OCI-LY3 (cell line): Measurements from ENCODE around the gene STKLD1.
A peak's percentile ranks its signal among the peaks of the same experiment; 100 is the strongest.

Experiments used
- H2AFZ ChIP-seq: fragments of 200-600, 300-600 bp; shearing (Covaris generic); 2 replicates; pipeline ENCODE4 v1.6.0; 2014; ENCODE audit warnings: antibody characterized with exemption, low read depth, low read length
- H3K27ac ChIP-seq: fragments of 200-600, 300-600 bp; sonication (generic); 2 replicates; pipeline ENCODE4 v1.5.1; 2014; ENCODE audit warnings: mild to moderate bottlenecking, low read length, moderate library complexity, mixed read lengths
- H3K27me3 ChIP-seq: fragments of 200-600, 300-600 bp; sonication (generic); 2 replicates; pipeline ENCODE4 v1.6.1; 2014; ENCODE audit warnings: low read depth, low read length, mixed read lengths
- H3K36me3 ChIP-seq: fragments of 200-600, 300-600 bp; sonication (generic); replicated peaks from 2 replicates; pipeline ENCODE3; 2014; ENCODE audit warnings: low read depth, low read length, mixed read lengths
- H3K4me1 ChIP-seq: fragments of 300-600, 200-600 bp; sonication (generic); 2 replicates; pipeline ENCODE4 v1.6.1; 2014; ENCODE audit warnings: low read length, mixed read lengths
- H3K4me2 ChIP-seq: fragments of 200-600, 300-600 bp; sonication (generic); 2 replicates; pipeline ENCODE4 v1.6.1; 2014; ENCODE audit warnings: low read length, mixed read lengths
- H3K4me3 ChIP-seq: fragments of 300-600, 200-600 bp; sonication (generic); 2 replicates; pipeline ENCODE4 v1.5.1; 2014; ENCODE audit warnings: antibody characterized with exemption, mild to moderate bottlenecking, low read length, moderate library complexity
- H3K79me2 ChIP-seq: fragments of 300-600, 200-600 bp; shearing (Covaris generic); 2 replicates; pipeline ENCODE4 v1.6.1; 2014; ENCODE audit warnings: mild to moderate bottlenecking, low read length, mixed read lengths
- H3K9ac ChIP-seq: fragments of 300-600, 200-600 bp; shearing (Covaris generic); 2 replicates; pipeline ENCODE4 v1.6.0; 2014; ENCODE audit warnings: mild to moderate bottlenecking, low read length, moderate library complexity
- H3K9me3 ChIP-seq: fragments of 200-600, 300-600 bp; shearing (Covaris generic); 2 replicates; pipeline ENCODE4 v1.6.1; 2014; ENCODE audit warnings: low read length, mixed read lengths; ENCODE audit not compliant: insufficient read depth
- H4K20me1 ChIP-seq: fragments of 200-600, 300-600 bp; sonication (generic); 2 replicates; pipeline ENCODE4 v1.6.1; 2016; ENCODE audit warnings: low read length, mixed read lengths; ENCODE audit not compliant: insufficient read depth
- CTCF ChIP-seq: fragments of 200-600, 300-600 bp; sonication (generic); IDR thresholded peaks from 2 replicates; pipeline ENCODE4 v1.5.1; 2014; ENCODE audit warnings: antibody characterized with exemption, low read length, low read depth
- EZH2phosphoT487 ChIP-seq: fragments of 200-600 bp; shearing (Covaris generic); IDR thresholded peaks from 2 replicates; pipeline ENCODE4 v1.6.1; 2018; ENCODE audit warnings: antibody characterized with exemption, mixed run types, low read depth

Gene STKLD1

GRCh38 chr9:133359399-133360175, 16.6 kb upstream of the STKLD1 start:
- no peak overlapping the region for H3K4me3 ChIP-seq
- no peak overlapping the region for H2AFZ ChIP-seq
- H3K27ac ChIP-seq = no peak overlapping the region
- H3K36me3 ChIP-seq = peaks cover 40% of the 10 kb centered on the region
- TF ChIP-seq CTCF (0 out of 2 replicates have a peak, but pooled peaks have one; percentile 8), EZH2phosphoT487 (no peak)
- no peaks in the 10 kb centered on the region for H4K20me1 ChIP-seq
- H3K79me2 ChIP-seq = peaks cover 29% of the 10 kb centered on the region
- H3K4me1 ChIP-seq = peaks cover 16% of the 10 kb centered on the region
- no peaks in the 10 kb centered on the region for H3K9me3 ChIP-seq
- H3K4me2 ChIP-seq = no peak overlapping the region
- H3K27me3 ChIP-seq = no peaks in the 10 kb centered on the region
- no peak overlapping the region for H3K9ac ChIP-seq

- no peak overlapping the region for H3K4me3 ChIP-seq
- no peak overlapping the region for H3K27ac ChIP-seq
- TF ChIP-seq EZH2phosphoT487 (no peak), CTCF (no peak)
- H3K79me2 ChIP-seq = peaks cover 20% of the 10 kb centered on the region
- H2AFZ ChIP-seq = no peak overlapping the region
- H4K20me1 ChIP-seq = 0 out of 2 replicates have a peak, but pooled peaks cover 1% of the 10 kb centered on the region
- peaks cover 51% of the 10 kb centered on the region for H3K36me3 ChIP-seq
- H3K4me2 ChIP-seq = no peak overlapping the region
- H3K4me1 ChIP-seq = peaks cover 6% of the 10 kb centered on the region
- H3K27me3 ChIP-seq = no peaks in the 10 kb centered on the region
- no peaks in the 10 kb centered on the region for H3K9me3 ChIP-seq
- H3K9ac ChIP-seq = no peak overlapping the region
Observed at GRCh38 chr9:133360400-133361393, 15.5 kb upstream of the STKLD1 start.

- no peak overlapping the region for H3K4me2 ChIP-seq
- H4K20me1 ChIP-seq = peaks cover 9% of the 10 kb centered on the region
- no peak for TF ChIP-seq EZH2phosphoT487
- TF ChIP-seq CTCF = no peak
- H3K36me3 ChIP-seq = peaks cover 60% of the 10 kb centered on the region
- H3K4me1 ChIP-seq = peaks cover 6% of the 10 kb centered on the region
- no peak overlapping the region for H3K27ac ChIP-seq
- H3K27me3 ChIP-seq = no peaks in the 10 kb centered on the region
- H3K9me3 ChIP-seq = no peaks in the 10 kb centered on the region
- H3K9ac ChIP-seq = no peak overlapping the region
- H2AFZ ChIP-seq = no peak overlapping the region
- H3K4me3 ChIP-seq = no peak overlapping the region
- peaks cover 25% of the 10 kb centered on the region for H3K79me2 ChIP-seq
Observed at GRCh38 chr9:133361507-133362092, 14.6 kb upstream of the STKLD1 start.
